HCT116 (cell line): ENCODE measurements around the gene MED16.

Experiments
- CEBPB ChIP-seq: IDR thresholded peaks from 2 replicates; pipeline ENCODE4 v1.6.1; 2012; ENCODE audit warnings: low read depth
- ELF1 ChIP-seq: IDR thresholded peaks from 2 replicates; pipeline ENCODE4 v1.6.1; 2012; ENCODE audit warnings: low read depth, borderline replicate concordance
- EZH2phosphoT487 ChIP-seq: fragments of 200-600 bp; IDR thresholded peaks from 2 replicates; pipeline ENCODE4 v1.6.1; 2018; ENCODE audit warnings: antibody characterized with exemption, borderline replicate concordance
- JUND ChIP-seq: IDR thresholded peaks from 2 replicates; pipeline ENCODE4 v1.6.1; 2012
- POLR2A ChIP-seq: IDR thresholded peaks from 2 replicates; pipeline ENCODE4 v1.7.0; 2011; ENCODE audit warnings: borderline replicate concordance; ENCODE audit not compliant: insufficient read depth, insufficient read length; ENCODE audit errors: extremely low read depth
- POLR2AphosphoS5 ChIP-seq: IDR thresholded peaks from 2 replicates; pipeline ENCODE4 v1.6.1; 2011; ENCODE audit warnings: mild to moderate bottlenecking, low read depth, low read length, moderate library complexity
- RAD21 ChIP-seq: IDR thresholded peaks from 2 replicates; pipeline ENCODE4 v1.6.1; 2012; ENCODE audit warnings: low read depth, mild to moderate bottlenecking
- SIN3A ChIP-seq: IDR thresholded peaks from 2 replicates; pipeline ENCODE4 v1.6.1; 2012; ENCODE audit warnings: low read depth
- TCF7L2 ChIP-seq: IDR thresholded peaks from 2 replicates; pipeline ENCODE4 v1.7.0; 2011; ENCODE audit warnings: borderline replicate concordance, inconsistent platforms; ENCODE audit not compliant: insufficient read depth, insufficient read length; ENCODE audit errors: extremely low read depth
- YY1 ChIP-seq: IDR thresholded peaks from 2 replicates; pipeline ENCODE4 v1.6.1; 2011; ENCODE audit warnings: low read length, low read depth, moderate library complexity, mild to moderate bottlenecking; ENCODE audit not compliant: insufficient replicate concordance; ENCODE audit errors: extremely low read depth
- TF ChIP-seq, protein P1 (sequence below), 3 experiments: fragments of 200-600 bp in 1 of 3; sonication (generic) in 1 of 3; IDR thresholded peaks in 2 of 3; conservative IDR thresholded peaks in 1 of 3; 2 replicates each; pipeline ENCODE4 v1.5.1; 2012 to 2017; ENCODE audit warnings: low read depth in 2 of 3, low read length in 2 of 3, antibody characterized with exemption in 1 of 3, borderline replicate concordance in 1 of 3, control low read depth in 1 of 3, mild to moderate bottlenecking in 1 of 3, mixed read lengths in 1 of 3, mixed run types in 1 of 3, moderate library complexity in 1 of 3; ENCODE audit not compliant: insufficient read depth in 1 of 3
- TF ChIP-seq, protein P2 (sequence below): IDR thresholded peaks from 2 replicates; pipeline ENCODE4 v1.6.1; 2012
- TF ChIP-seq, protein P3 (sequence below): IDR thresholded peaks from 2 replicates; pipeline ENCODE4 v1.6.1; 2012; ENCODE audit warnings: low read depth
- TF ChIP-seq, protein P4 (sequence below): IDR thresholded peaks from 2 replicates; pipeline ENCODE4 v1.6.1; 2011; ENCODE audit warnings: mild to moderate bottlenecking, low read length, moderate library complexity; ENCODE audit not compliant: insufficient replicate concordance; ENCODE audit errors: extremely low read depth

DNA sequence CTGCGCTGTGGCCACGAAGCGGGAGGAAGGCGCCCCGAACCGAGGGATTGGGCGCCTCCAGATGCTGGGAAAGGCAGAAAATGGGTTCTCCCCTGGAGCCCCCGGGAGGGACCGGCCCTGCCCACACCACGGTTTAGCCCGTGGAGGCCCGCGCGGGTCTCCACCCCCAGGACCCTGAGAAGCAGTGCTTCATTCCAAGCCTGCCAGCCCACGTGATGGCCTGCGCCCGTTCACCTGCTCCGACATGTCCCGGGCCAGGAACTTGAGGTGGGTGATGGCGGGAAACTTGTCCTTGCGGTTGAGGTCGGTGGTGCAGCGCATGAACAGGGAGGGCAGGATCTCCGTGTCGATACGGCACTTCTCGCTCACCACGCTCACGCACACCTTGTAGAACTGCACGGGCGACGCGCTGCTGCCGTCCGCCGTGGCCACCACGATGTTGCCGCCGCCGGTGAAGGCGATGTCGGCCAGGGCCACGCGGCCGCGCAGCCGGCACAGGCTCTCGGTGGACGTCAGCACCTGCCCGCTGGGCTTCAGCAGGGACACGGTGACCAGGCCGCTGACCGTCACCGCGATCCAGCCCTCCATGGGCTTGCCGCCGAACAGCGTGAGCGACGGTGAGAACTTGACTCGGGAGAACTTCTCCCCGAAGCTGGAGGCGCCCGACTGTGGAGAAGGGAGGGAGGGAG is 7.3 kb downstream of the MED16 start:
- TF ChIP-seq POLR2A: no peak
- TF ChIP-seq, protein P1, sequence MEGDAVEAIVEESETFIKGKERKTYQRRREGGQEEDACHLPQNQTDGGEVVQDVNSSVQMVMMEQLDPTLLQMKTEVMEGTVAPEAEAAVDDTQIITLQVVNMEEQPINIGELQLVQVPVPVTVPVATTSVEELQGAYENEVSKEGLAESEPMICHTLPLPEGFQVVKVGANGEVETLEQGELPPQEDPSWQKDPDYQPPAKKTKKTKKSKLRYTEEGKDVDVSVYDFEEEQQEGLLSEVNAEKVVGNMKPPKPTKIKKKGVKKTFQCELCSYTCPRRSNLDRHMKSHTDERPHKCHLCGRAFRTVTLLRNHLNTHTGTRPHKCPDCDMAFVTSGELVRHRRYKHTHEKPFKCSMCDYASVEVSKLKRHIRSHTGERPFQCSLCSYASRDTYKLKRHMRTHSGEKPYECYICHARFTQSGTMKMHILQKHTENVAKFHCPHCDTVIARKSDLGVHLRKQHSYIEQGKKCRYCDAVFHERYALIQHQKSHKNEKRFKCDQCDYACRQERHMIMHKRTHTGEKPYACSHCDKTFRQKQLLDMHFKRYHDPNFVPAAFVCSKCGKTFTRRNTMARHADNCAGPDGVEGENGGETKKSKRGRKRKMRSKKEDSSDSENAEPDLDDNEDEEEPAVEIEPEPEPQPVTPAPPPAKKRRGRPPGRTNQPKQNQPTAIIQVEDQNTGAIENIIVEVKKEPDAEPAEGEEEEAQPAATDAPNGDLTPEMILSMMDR (IDR thresholded peaks at IDR 0.05 in 2 of 3, conservative IDR thresholded peaks at IDR 0.05 in 1 of 3; ENCODE audit: borderline replicate concordance in 1 of 3, insufficient read depth in 1 of 3, low read depth in 2 of 3, low read length in 2 of 3): no peak
- no peak for TF ChIP-seq EZH2phosphoT487
- no peak for TF ChIP-seq POLR2AphosphoS5
- TF ChIP-seq RAD21: no peak
- TF ChIP-seq, protein P2, sequence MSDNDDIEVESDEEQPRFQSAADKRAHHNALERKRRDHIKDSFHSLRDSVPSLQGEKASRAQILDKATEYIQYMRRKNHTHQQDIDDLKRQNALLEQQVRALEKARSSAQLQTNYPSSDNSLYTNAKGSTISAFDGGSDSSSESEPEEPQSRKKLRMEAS: no peak
- TF ChIP-seq, protein P3, sequence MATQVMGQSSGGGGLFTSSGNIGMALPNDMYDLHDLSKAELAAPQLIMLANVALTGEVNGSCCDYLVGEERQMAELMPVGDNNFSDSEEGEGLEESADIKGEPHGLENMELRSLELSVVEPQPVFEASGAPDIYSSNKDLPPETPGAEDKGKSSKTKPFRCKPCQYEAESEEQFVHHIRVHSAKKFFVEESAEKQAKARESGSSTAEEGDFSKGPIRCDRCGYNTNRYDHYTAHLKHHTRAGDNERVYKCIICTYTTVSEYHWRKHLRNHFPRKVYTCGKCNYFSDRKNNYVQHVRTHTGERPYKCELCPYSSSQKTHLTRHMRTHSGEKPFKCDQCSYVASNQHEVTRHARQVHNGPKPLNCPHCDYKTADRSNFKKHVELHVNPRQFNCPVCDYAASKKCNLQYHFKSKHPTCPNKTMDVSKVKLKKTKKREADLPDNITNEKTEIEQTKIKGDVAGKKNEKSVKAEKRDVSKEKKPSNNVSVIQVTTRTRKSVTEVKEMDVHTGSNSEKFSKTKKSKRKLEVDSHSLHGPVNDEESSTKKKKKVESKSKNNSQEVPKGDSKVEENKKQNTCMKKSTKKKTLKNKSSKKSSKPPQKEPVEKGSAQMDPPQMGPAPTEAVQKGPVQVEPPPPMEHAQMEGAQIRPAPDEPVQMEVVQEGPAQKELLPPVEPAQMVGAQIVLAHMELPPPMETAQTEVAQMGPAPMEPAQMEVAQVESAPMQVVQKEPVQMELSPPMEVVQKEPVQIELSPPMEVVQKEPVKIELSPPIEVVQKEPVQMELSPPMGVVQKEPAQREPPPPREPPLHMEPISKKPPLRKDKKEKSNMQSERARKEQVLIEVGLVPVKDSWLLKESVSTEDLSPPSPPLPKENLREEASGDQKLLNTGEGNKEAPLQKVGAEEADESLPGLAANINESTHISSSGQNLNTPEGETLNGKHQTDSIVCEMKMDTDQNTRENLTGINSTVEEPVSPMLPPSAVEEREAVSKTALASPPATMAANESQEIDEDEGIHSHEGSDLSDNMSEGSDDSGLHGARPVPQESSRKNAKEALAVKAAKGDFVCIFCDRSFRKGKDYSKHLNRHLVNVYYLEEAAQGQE: no peak
- TF ChIP-seq ELF1: no peak
- no peak for TF ChIP-seq YY1
- no peak for TF ChIP-seq TCF7L2
- no peak for TF ChIP-seq CEBPB
- no peak for TF ChIP-seq JUND
- TF ChIP-seq, protein P4, sequence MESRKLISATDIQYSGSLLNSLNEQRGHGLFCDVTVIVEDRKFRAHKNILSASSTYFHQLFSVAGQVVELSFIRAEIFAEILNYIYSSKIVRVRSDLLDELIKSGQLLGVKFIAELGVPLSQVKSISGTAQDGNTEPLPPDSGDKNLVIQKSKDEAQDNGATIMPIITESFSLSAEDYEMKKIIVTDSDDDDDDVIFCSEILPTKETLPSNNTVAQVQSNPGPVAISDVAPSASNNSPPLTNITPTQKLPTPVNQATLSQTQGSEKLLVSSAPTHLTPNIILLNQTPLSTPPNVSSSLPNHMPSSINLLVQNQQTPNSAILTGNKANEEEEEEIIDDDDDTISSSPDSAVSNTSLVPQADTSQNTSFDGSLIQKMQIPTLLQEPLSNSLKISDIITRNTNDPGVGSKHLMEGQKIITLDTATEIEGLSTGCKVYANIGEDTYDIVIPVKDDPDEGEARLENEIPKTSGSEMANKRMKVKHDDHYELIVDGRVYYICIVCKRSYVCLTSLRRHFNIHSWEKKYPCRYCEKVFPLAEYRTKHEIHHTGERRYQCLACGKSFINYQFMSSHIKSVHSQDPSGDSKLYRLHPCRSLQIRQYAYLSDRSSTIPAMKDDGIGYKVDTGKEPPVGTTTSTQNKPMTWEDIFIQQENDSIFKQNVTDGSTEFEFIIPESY: no peak
- no peak for TF ChIP-seq SIN3A
